Neural progenitor cell (in vitro differentiated cells): Measurements from ENCODE around the gene MT1E.

Experiments
- CTCF ChIP-seq: fragments of 200-600 bp; sonication (generic); IDR thresholded peaks from 2 replicates; pipeline ENCODE4 v1.5.1; 2017; ENCODE audit warnings: antibody characterized with exemption, mild to moderate bottlenecking
- EZH2 ChIP-seq: fragments of 200-600 bp; sonication (generic); IDR thresholded peaks from 2 replicates; pipeline ENCODE4 v1.6.1; 2017; ENCODE audit warnings: antibody characterized with exemption, mild to moderate bottlenecking, moderate library complexity
- EZH2phosphoT487 ChIP-seq: fragments of 200-600 bp; sonication (generic); IDR thresholded peaks from 2 replicates; pipeline ENCODE4 v1.6.1; 2017; ENCODE audit warnings: antibody characterized with exemption

DNA sequence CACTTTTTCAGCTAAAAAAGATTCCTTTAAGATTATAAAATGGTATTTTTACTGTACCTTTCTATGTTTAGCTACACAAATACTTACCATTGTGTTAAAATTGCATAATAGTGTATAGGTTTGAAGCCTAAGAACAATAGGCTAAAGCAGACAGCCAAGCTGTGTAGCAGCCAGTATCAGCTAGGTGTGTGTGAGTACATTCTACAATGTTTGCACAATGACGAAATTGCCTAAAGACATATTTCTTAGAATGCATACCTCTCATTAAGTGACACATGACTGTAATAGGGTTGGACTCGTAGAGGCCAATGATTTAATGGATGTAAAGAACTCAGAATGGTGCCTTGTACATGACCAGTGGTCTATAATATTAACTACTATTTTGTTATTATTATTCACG lies 24.2 kb downstream of the MT1E start:
- no peak for TF ChIP-seq CTCF
- no peak for TF ChIP-seq EZH2phosphoT487
- no peak for TF ChIP-seq EZH2
